GM20000 (cell line): ENCODE measurements around the gene SDK2.
A peak's percentile ranks its signal among the peaks of the same experiment; 100 is the strongest.

Source experiments
- DNase-seq: peaks from one replicate; pipeline ENCODE4 v3.0.0; 2012; ENCODE audit warnings: low spot score
- CTCF ChIP-seq: IDR thresholded peaks from 2 replicates; pipeline ENCODE4 v1.5.1; 2012; ENCODE audit warnings: mild to moderate bottlenecking, control low read depth; ENCODE audit errors: extremely low read depth, missing control alignments

SDK2 gene

GRCh38 chr17:73646409-73647300, 2.4 kb upstream of the SDK2 start:
- TF ChIP-seq CTCF, result no peak
- DNase-seq, result peak; percentile 25

- no peak for TF ChIP-seq CTCF
- peak; percentile 22 for DNase-seq
Measured at GRCh38 chr17:73645050-73645871, 1.0 kb upstream of the SDK2 start.

- DNase-seq, result no peak
- TF ChIP-seq CTCF, result no peak
Measured at GRCh38 chr17:73643852-73644144, 447 bp downstream of the SDK2 start.

GRCh38 chr17:73643001-73643851, 1.0 kb downstream of the SDK2 start:
- TF ChIP-seq CTCF, result no peak
- peak; percentile 49 for DNase-seq

- no peak for TF ChIP-seq CTCF
Measured at GRCh38 chr17:73642659-73643000, 1.6 kb downstream of the SDK2 start.

GRCh38 chr17:73641826-73642600, 2.2 kb downstream of the SDK2 start:
- TF ChIP-seq CTCF, result no peak
- DNase-seq, result peak; percentile 28

More at GRCh38 chr17:73642659-73643000, 1.6 kb downstream of the SDK2 start:
- DNase-seq, result no peak
